Measurements from ENCODE around the gene SFRP4.
"Not testable (repeated sequence)": the region's sequence is repeated elsewhere in the genome, so short reads cannot be mapped to it uniquely, and the experiment has no call there.

SFRP4 gene

GRCh38 chr7:37916673-37917660, at the start of gene SFRP4:
Gene SFRP4, minus strand, starts transcription at chr7:37916817. Its CDS starts 280 bp downstream, at chr7:37916537.
- no peaks in the 10 kb centered on the region for H3K9me3 Mint-ChIP-seq
- peak within 1 kb of the TSS; percentile 55 to 78 for H3K4me3 Mint-ChIP-seq
- peak within 1 kb of the TSS in 1 of 2 donors; percentile 71 for H3K27ac Mint-ChIP-seq
- peaks cover 28% of the 10 kb centered on the region for H3K4me1 Mint-ChIP-seq
- no peak for DNase-seq
- no peak for ATAC-seq
- peaks cover 86% of the 10 kb centered on the region for H3K27me3 Mint-ChIP-seq

- no peak for ATAC-seq
- H3K4me1 Mint-ChIP-seq, result no peaks in the 10 kb centered on the region
- DNase-seq, result no peak
These were observed 47.6 kb upstream of the SFRP4 start for GRCh38 chr7:37964196-37964595.

GRCh38 chr7:37961251-37961650, 44.6 kb upstream of the SFRP4 start:
- Mint-ChIP-seq H3K27me3 (no peaks in the 10 kb centered on the region), H3K27ac (no peak overlapping the region), H3K4me3 (no peak overlapping the region), H3K4me1 (no peaks in the 10 kb centered on the region), H3K9me3 (no peaks in the 10 kb centered on the region)
- ATAC-seq (no peak), DNase-seq (no peak)

More at GRCh38 chr7:37964196-37964595, 47.6 kb upstream of the SFRP4 start:
- H3K9me3 Mint-ChIP-seq, result no peaks in the 10 kb centered on the region
- H3K27me3 Mint-ChIP-seq, result no peaks in the 10 kb centered on the region
- no peak overlapping the region for H3K27ac Mint-ChIP-seq
- no peak overlapping the region for H3K4me3 Mint-ChIP-seq

GRCh38 chr7:37960483-37960882, 43.9 kb upstream of the SFRP4 start:
- Mint-ChIP-seq H3K27ac (no peak overlapping the region), H3K4me3 (no peak overlapping the region), H3K9me3 (no peaks in the 10 kb centered on the region), H3K4me1 (no peaks in the 10 kb centered on the region), H3K27me3 (no peaks in the 10 kb centered on the region)
- ATAC-seq (no peak), DNase-seq (no peak)

- no peak overlapping the region for H3K4me3 Mint-ChIP-seq
These were observed 40.8 kb upstream of the SFRP4 start for GRCh38 chr7:37957221-37957970.

GRCh38 chr7:37956791-37957190, 40.2 kb upstream of the SFRP4 start:
- ATAC-seq, result no peak
- no peaks in the 10 kb centered on the region for H3K27me3 Mint-ChIP-seq
- no peaks in the 10 kb centered on the region for H3K9me3 Mint-ChIP-seq
- no peak for DNase-seq
- H3K27ac Mint-ChIP-seq, result no peak overlapping the region
- H3K4me3 Mint-ChIP-seq, result no peak overlapping the region
- no peaks in the 10 kb centered on the region for H3K4me1 Mint-ChIP-seq

More at GRCh38 chr7:37957221-37957970, 40.8 kb upstream of the SFRP4 start:
- ATAC-seq (no peak), DNase-seq (no peak)
- H3K27me3 Mint-ChIP-seq, result no peaks in the 10 kb centered on the region
- no peaks in the 10 kb centered on the region for H3K4me1 Mint-ChIP-seq
- no peak overlapping the region for H3K27ac Mint-ChIP-seq
- H3K9me3 Mint-ChIP-seq, result no peaks in the 10 kb centered on the region

- not testable (repeated sequence) for H3K9me3 Mint-ChIP-seq, H3K27ac Mint-ChIP-seq, H3K27me3 Mint-ChIP-seq, DNase-seq, H3K4me1 Mint-ChIP-seq, ATAC-seq, H3K4me3 Mint-ChIP-seq
These were observed 37.6 kb upstream of the SFRP4 start for GRCh38 chr7:37954217-37954616.

- Mint-ChIP-seq H3K9me3 (no peaks in the 10 kb centered on the region), H3K4me3 (no peak overlapping the region), H3K4me1 (no peaks in the 10 kb centered on the region), H3K27ac (no peak overlapping the region), H3K27me3 (no peaks in the 10 kb centered on the region)
- DNase-seq, result no peak
- ATAC-seq, result no peak
These were observed 35.6 kb upstream of the SFRP4 start for GRCh38 chr7:37952240-37952639.

GRCh38 chr7:37947941-37948210, 31.3 kb upstream of the SFRP4 start:
- H3K4me1 Mint-ChIP-seq, result no peaks in the 10 kb centered on the region
- ATAC-seq (peak; percentile 31), DNase-seq (no peak)
- H3K4me3 Mint-ChIP-seq, result no peak overlapping the region
- H3K9me3 Mint-ChIP-seq, result peaks cover 0 to 5% of the 10 kb centered on the region in 2 donors
- H3K27me3 Mint-ChIP-seq, result no peaks in the 10 kb centered on the region
- no peak overlapping the region for H3K27ac Mint-ChIP-seq

GRCh38 chr7:37947138-37947940, 30.7 kb upstream of the SFRP4 start:
- Mint-ChIP-seq H3K27me3 (no peaks in the 10 kb centered on the region), H3K27ac (no peak overlapping the region), H3K4me1 (no peaks in the 10 kb centered on the region), H3K9me3 (peaks cover 0 to 5% of the 10 kb centered on the region in 2 donors), H3K4me3 (no peak overlapping the region)
- ATAC-seq, result peak; percentile 15
- no peak for DNase-seq

GRCh38 chr7:37945336-37945735, 28.7 kb upstream of the SFRP4 start:
- H3K4me1 Mint-ChIP-seq, result no peaks in the 10 kb centered on the region
- H3K27me3 Mint-ChIP-seq, result no peaks in the 10 kb centered on the region
- DNase-seq (no peak), ATAC-seq (no peak)
- H3K27ac Mint-ChIP-seq, result no peak overlapping the region
- H3K9me3 Mint-ChIP-seq, result peaks cover 0 to 5% of the 10 kb centered on the region in 2 donors
- H3K4me3 Mint-ChIP-seq, result no peak overlapping the region

- Mint-ChIP-seq H3K9me3 (peaks cover 0 to 5% of the 10 kb centered on the region in 2 donors), H3K4me3 (no peak overlapping the region), H3K27ac (no peak overlapping the region), H3K4me1 (no peaks in the 10 kb centered on the region), H3K27me3 (no peaks in the 10 kb centered on the region)
- ATAC-seq, result no peak
- DNase-seq, result no peak
These were observed 28.1 kb upstream of the SFRP4 start for GRCh38 chr7:37944737-37945054.

- peaks cover 0 to 5% of the 10 kb centered on the region in 2 donors for H3K9me3 Mint-ChIP-seq
- ATAC-seq (no peak), DNase-seq (no peak)
- H3K4me3 Mint-ChIP-seq, result no peak overlapping the region
- no peak overlapping the region for H3K27ac Mint-ChIP-seq
- no peaks in the 10 kb centered on the region for H3K4me1 Mint-ChIP-seq
- H3K27me3 Mint-ChIP-seq, result no peaks in the 10 kb centered on the region
These were observed 27.5 kb upstream of the SFRP4 start for GRCh38 chr7:37943905-37944736.

- Mint-ChIP-seq H3K9me3 (peaks cover 0 to 5% of the 10 kb centered on the region in 2 donors), H3K4me1 (no peaks in the 10 kb centered on the region), H3K4me3 (no peak overlapping the region), H3K27me3 (no peaks in the 10 kb centered on the region), H3K27ac (no peak overlapping the region)
- no peak for ATAC-seq
- no peak for DNase-seq
These were observed 26.5 kb upstream of the SFRP4 start for GRCh38 chr7:37942934-37943610.

All from stimulated activated naive CD8-positive, alpha-beta T cell treated with anti-CD3 and anti-CD28 coated beads, Interleukin-15, amount 100 ng/mL, for 72 hours (primary cell).